Germinal center (tissue), 1 donor: Measurements from ENCODE around the gene SIK3.
"Not testable (repeated sequence)": the region's sequence is repeated elsewhere in the genome, so short reads cannot be mapped to it uniquely, and the experiment has no call there.

Source experiments
- DNase-seq: peaks from one replicate; pipeline ENCODE4 v3.0.0; 2012; ENCODE audit warnings: mixed read lengths, low spot score

SIK3 gene

DNA sequence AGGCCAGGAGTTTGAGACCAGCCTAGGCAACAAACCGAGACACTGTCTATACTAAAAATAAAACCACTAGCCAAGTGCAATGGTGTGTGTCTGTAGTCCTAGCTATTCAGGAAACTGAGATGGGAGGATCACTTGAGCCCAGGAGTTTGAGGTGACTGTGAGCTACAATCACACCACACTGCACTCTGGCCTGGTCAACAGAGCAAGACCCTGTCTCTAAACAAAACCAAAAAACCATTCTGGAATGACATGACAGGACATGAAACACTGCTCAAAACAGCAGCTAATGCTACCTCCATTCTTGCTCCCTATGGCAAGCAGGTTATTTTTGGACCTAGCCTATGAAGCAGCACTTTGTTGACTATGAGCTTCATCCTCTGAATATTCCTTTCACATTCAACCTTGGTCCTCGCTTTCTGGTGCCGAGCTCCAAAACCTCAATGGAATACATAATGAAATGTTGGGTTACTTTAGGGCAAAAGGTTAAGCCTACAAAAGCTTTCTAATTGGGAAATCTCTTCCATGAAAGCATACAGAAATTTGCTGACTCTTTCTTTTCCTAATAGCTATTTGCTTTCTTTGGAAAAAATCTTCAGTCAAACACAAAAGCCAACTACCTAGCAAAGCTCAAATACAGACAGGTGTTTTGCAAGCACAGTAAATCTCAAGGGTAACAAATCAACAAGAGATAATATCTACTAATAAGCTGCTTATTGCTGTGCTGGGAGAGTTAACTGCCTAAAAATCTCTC lies 21.1 kb downstream of the SIK3 start:
- no peak for DNase-seq

DNA sequence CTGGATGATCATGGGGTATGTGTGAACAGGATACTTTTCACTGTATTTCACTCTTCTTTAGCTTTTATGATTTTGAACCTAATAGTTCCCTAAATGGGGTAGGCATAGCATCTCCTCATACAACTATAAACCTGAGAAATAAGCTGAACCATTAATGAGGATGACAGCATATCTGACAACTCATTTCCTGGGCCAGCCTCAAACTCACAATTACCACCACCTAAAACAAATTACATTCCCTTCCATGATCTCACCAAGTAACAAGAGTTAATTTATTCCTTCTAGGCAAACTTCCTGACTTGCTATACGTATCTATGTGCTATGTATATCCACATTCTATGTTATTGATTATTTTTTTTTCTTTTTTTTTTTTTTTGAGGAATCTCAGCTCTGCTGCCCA lies 23.0 kb downstream of the SIK3 start:
- DNase-seq: no peak

DNA sequence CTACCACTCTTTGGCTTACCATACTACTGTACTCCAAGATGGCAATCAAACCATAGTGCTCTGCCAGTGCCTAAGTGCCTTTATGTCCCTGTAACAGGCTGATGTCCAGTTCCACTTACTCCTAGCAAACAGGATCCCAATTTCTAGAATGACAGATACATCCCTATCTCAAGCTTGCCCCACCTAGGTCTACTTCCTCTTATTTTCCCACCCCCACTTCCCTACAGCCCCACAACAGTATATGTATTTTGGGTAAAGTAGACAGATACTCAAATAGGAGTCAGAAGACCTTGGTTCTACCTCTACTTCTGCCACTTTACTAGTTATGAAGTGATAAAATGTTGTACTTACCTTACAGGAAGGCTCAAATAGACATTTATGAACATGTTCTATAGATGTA lies 24.1 kb downstream of the SIK3 start:
- DNase-seq: no peak

DNA sequence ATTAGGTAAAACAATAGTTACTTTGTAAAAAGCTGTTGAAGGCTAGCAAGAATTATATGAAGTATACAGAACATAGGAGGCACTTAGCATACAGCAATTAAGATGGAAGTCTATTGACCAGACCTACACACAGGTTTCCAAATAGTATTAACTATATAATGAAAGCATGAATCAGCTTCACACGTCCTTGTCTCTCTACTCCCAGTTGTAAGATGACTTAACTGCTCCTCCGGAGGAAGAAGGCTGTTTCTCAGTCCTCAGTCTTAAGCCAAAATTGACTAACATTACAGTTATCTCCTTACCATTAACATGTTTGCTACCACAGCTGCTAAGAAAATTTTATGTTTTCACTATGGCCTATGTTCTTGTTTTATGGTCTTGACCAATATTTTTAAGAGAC lies 24.7 kb downstream of the SIK3 start:
- no peak for DNase-seq

DNA sequence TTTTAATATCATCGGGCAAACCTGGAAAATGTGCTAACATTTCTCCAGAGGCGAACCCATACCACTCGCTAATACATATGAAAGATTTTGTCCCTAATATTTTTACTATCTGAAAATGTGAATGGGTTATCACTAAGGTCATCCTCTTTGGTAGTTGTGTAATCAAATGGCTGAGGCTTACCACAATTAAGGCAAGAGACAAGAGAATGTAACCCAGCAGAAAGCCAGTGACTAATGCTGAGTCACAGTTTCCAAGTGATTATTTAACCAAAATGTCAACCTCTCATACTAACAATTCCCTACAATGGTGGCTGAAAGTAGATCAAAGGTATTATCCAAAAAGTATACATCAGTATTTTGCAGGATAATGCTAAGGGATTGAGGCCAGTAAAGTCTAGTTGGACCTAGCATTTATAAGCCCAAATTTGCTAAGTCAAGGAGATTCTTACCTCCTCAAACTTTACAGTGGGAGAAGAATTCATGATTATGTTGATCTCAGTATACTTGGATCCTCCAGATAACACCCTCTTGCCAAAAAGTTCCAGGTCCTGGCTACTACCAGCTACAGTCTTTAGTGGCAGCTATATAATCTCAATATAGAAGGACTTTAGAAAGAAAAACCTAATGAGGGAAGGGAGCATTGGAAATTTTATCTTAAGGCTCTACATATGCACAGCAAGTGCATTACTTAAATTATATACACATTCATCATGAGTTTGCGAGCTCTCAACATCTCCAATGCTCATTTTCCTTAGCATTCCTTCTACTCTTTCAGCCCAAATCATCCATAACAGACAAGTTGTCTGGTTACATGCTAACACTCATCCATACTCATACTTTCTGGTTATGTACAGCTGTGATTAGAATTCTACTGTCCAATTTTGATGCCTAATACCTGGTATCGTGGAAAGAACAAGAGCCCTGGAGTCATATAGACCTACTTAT lies 25.4 kb downstream of the SIK3 start:
- DNase-seq: no peak

DNA sequence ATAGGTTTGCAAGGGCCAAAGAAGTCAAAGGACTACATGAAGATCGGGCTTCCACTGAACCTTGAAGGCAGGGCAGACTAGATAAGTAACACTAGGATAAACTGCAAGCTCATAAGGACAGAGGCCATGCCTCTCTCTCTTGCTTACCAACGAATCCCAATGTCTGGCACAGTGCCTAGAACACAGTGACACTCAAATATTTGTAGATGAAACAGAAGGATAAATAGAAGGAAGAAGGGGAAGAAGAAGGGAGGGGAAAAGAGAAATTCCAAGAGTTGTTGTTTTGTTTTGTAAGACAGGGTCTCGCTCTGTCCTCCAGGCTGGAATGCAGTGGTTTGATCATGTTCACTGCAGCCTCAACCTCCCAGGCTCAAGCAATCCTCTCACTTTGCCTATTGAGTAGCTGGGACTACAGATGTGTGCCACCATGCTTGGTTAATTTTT lies 26.9 kb downstream of the SIK3 start:
- DNase-seq: no peak

DNA sequence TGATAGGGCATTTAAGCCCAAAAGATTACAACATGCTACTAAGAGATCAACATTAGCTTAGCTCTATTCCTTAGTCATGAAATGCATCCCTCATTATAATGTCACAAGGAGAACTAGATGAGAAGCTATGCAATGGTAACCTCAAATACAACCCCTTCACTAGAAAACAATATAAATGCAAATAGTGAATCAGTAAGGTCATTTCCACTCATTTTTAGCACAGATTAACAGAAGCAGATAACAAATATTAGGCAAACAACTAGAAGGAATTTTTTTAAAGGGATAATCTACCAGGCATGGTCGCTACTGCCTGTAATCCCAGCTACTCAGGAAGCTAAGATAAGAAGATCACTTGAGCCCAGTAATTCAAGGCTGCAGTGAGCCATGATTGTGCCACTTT lies 28.2 kb downstream of the SIK3 start:
- DNase-seq: no peak

DNA sequence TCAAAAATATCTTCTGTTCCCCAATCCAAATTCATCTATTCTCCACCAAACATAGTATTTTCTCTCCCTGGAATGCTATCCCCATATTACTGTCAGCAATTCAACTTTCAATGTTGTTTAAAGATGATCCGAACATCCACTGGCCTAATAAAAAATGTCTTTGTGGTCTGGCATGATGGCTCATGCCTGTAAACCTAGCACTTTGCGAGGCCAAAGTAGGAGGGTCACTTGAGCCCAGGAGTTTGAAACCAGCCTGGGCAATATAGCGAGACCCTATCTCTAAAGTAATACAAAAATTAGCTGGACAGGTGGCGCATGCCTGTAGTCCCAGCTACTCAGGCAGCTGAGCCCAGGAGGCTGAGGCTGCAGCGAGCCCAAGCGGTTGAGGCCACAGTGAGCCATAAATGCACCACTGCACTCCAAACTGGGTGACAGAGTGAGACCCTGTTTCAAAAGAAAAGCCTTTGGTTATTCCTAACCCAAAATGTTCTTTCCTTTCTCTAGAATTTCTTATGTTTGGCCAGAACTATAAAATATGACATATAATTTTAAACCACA lies 29.8 kb downstream of the SIK3 start:
- DNase-seq: no peak

DNA sequence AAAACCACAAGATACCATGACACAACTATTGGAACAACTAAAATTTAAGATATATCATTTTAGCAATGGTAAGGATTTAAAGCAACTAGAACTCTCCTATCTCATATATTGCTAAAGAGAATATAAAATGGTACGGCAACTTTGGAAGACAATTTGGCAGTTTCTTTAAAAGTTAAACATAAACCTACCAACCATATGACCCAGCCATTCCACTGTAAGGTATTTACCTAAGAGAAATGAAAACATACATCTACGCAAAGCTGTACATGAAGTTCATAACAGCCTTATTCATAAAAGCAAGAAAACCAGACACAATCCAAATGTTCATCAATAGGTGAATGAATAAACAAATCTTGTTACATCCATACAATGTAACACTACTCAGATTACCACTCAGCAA lies 31.3 kb downstream of the SIK3 start:
- DNase-seq: no peak

DNA sequence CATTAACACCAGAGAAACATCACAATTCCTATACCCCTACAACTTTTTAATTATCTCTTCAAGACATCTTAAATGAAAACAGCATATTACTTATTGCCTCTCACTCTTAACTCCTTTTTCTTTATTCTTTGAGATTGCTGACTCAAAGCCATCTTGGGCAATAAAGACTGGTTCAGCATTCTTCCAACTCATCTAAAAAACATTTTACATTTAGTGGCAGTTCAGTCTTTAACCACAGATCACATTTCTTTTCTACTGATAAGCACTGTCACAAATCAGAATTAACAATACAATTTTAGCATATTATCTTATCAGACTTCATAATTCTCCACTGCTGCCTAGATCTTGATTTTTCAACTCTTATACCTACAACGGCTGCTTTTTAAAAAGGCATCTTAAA lies 34.0 kb downstream of the SIK3 start:
- DNase-seq: no peak

DNA sequence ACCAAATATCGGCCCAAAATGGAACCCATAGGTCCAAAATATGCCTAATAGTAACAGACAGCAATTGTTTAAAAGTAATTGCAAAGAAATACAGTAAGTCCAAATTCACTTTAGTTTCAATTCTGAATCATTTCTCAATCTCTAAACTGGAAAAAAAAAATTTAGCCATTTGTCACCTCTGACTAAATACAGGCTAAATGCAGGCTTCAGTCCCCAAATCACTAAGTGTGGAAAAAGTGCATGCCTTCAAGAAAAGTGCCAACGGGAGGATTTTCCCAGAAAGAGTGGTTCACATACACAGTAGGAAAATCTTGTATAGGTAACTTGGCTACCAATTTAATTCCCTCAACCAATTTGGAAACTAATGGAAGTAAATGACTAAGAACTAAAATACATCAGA lies 35.7 kb downstream of the SIK3 start:
- DNase-seq: no peak

DNA sequence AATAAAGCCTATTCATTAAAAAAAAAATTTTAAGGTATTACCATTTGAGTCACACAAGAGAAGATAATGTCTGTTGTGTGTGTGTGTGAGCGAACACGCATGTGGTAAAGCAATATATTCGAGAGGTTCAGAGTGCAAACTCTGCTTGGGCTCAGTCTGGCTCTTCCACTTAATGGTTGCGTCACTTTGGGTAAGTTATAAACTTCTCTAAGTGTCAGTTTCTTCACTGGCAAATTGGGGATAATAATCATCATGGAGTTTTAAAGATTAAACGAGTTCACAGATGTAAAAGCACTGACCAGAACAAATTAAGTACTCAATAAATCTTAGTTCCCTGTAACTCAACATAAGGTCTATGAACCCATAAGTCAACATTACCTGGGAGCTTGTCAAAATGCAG lies 37.0 kb downstream of the SIK3 start:
- no peak for DNase-seq

DNA sequence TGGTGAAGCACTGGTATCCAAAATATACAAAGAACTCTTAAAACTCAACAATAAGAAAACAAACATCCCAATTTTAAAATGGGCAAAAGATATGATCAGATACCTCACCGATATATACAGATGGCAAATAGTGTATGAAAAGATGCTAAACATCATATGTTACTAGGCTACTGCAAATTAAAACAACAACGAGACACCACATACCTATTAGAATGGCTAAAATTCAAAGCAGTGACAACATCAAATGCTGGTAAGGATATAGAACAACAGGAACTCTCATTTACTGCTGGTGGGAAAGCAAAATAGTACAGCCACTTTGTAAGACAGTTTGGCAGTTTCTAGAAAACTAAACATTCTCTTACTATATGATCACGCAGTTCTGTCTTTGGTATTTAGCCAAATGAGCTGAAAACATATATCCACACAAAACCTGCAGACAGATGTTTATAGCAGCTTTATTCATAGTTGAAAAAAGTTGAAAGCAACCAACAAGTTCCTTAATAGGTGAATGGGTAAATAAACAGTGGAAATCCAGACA lies 38.5 kb downstream of the SIK3 start:
- no peak for DNase-seq

DNA sequence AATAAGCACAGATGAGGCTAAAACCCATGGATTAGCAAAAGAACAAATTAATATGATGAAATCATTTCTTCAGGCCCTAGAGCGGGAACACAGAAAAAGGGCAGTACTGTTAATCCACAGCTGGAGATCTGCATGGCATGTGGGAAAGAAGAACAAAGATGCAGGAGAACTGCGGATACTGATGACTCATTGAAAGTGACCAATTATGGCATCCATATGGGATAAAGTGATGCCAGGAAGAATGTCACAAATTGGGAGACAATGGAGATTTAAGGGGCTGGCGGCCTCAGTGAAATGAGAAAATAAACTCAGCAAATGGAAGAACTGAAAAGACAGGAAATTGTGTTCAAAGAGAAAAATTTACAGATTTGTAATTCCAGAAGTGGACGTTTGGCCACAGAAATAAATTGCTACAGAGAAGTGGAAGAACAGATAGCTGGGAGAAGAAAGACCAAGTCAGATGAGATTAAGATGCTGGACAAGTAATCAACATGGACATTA lies 39.4 kb downstream of the SIK3 start:
- no peak for DNase-seq

DNA sequence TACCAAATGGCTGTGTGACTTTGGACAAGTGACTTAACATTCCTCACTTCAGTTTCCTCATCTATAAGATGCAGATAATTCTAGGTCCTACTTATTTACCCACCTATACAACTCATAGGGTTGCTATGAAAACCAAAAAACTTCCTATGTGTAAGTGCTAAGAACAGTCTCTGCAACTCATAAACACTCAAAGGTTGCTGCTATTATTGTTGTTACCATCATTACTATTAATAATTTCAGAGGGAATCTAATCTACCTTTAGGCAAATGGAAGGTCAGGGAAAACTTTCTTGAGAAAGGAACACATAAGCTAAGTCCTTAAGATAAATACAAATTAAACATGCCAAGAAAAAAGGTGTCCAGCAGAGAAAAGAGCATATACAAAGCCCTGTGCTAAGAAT lies 40.5 kb downstream of the SIK3 start:
- no peak for DNase-seq

DNA sequence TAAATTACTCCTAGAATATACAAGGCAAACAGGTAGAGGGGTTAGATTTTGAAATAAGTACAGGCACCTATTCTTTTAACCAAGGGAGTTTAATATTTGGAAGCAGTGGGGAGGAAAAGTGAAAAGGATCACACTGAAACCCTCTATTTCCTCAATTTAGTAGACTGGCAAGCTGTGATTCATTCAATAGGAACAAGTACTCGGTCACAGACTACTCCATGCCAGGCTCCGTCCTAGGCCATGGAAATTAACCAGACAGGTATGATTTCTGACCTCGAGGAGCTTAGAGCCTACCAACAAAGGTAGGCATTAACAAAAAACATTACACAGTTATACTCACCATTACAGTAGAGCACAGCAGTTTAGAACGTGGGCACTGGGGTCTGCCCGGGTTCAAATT lies 40.9 kb downstream of the SIK3 start:
- DNase-seq: no peak

DNA sequence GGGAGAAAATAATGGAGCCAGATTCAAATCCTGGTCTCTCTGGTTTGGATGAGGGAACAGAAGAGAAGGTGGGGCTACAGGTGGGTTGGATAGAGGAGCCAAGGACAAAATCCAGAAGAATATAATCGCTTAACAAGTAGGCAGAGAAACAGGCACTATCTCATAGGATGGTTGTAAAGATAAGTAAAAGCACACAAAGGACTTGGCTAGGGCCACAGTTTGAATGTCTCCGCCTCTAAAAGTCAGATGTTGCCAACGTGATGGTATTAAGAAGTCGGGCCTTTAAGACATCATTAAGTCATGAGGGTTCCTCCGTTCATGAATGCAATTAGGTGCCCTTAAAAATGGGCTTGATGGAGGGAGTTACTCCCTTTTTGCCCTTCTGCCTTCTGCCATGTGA lies 42.8 kb downstream of the SIK3 start:
- no peak for DNase-seq

DNA sequence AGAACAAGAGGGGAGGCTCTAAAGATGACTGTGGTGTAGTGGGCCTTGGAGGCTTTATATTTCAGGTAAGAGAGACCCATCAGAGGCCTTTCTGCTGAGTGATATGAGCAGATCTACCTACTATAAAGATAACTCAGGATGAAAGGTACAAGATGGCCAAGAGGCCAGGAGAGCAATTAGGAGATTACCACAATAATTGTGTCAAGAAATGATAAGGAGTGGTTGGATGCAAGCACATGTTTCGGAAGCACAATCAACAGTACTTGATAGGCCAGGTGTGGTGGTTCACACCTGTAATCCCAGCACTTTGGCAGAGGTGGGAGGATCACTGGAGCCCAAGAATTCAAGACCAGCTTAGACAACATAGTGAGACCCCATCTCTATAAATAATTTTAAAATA lies 43.8 kb downstream of the SIK3 start:
- no peak for DNase-seq

DNA sequence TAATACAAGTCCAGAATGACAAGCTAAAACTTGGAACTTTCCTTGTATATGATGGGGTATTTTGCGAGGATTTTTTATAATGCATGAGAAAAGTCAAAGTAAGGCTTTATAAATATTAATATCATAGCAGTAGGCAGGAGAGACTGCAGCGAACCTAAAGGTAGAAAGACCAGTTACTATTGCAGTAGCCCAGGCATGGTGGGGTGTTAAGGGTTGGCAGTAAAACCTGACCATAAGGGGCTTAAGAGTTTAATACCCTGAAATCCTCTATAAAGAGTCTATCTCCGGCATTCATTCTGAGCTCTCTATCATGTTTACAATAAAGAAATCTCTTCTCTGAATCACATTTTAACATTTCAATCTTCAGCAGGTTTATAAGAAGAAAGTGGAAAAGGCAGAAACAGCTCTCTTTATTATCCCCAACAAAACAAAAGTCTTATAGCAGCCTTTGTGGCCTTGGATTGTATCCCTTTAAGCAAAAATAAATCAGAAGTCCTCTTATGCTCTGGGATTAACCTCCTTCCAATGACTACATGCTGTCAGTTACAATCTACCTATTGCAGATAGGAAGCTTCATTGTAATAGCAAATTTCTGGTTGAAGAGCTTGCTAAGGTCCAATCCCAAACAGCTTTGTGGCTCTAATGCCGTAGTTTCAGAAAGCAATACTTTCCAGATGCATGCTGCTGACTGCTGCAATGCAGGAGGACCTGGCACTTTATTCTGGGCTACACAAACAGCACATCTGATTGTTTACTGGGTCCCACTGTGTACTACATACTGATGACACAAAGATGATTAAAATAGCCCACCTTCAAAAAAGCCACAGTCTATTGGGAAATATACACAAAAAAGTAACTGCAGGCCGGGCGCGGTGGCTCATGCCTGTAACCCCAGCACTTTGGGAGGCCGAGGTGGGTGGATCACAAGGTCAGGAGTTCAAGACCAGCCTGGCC lies 45.8 kb downstream of the SIK3 start:
- no peak for DNase-seq

DNA sequence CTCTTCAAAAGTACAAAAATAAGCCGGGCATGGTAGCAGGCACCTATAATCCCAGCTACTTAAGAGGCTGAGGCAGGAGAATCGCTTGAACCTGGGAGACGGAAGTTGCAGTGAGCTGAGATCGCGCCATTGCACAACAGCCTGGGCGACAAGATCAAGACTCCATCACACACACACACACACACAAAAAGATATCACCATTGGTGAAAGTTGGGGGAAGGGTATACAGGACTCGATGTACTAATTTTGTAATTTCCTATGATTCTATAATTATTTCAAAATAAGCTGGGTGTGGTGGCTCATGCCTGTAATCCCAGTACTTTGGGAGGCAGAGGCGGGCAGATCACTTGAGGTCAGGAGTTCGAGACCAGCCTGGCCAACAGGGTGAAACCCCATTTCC lies 48.1 kb downstream of the SIK3 start:
- not testable (repeated sequence) for DNase-seq

DNA sequence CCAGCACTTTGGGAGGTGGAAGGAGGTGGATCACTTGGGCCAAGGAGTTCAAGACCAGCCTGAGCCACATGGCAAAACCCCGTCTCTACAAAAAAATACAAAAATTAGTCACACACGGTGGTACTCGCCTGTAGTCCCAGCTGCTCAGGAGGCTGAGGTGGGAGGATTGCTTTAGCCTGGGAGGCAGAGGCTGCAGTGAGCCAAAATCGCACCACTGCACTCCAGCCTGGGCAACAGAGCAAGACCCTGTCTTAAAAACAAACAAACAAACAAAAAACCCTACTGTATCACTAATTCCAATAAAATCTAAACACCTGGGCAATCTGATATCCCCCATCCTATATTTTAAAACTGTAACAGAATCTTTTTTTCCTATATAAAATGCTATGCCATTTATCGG lies 51.6 kb downstream of the SIK3 start:
- DNase-seq: not testable (repeated sequence)
